Keratinocyte (primary cell): ENCODE results near the gene TGFBRAP1.

ENCODE experiments used
- CTCF ChIP-seq, 3 experiments: IDR thresholded peaks in 1 of 3; conservative IDR thresholded peaks in 1 of 3; optimal IDR thresholded peaks in 1 of 3; 2 replicates in 2 of 3; 3 replicates in 1 of 3; pipeline versions ENCODE3 to v1.5.1; 2011; ENCODE audit warnings: low read length in 3 of 3, mild to moderate bottlenecking in 3 of 3, moderate library complexity in 2 of 3, control low read depth in 1 of 3, inconsistent platforms in 1 of 3; ENCODE audit not compliant: insufficient read depth in 2 of 3; ENCODE audit errors: extremely low read depth in 1 of 3
- EZH2 ChIP-seq: IDR thresholded peaks from one replicate; pipeline ENCODE4 v1.6.1; 2012; ENCODE audit warnings: inconsistent platforms, mild to moderate bottlenecking, low read length, moderate library complexity

DNA sequence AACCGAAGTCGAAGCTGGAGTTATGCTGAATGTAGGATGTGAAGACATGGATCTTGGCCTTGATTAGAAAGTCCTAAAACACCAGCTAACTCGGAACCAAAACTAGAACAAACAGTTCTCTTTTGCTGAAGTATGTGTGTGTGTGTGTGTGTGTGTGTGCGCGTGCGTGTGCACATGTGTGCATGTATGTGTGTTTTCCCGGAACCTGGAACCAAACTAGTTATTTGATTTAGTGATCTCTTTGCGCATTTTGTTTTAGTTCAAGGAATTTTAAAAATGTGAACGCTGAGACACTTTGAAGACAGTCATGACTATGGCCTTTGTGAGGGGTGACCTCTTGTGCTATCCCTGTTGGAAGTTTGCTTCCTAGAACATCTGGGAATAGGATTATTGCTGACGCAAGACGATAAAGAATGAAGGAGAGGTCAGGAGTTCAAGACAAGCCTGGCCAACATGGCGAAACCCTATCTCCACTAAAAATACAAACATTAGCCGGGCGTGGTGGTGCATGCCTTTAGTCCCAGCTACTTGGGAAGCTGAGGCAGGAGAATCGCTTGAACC lies 45.5 kb upstream of the TGFBRAP1 start:
- no peak for TF ChIP-seq CTCF (optimal IDR thresholded peaks at IDR 0.05 in 1 of 3, IDR thresholded peaks at IDR 0.05 in 1 of 3, conservative IDR thresholded peaks at IDR 0.05 in 1 of 3; ENCODE audit: extremely low read depth in 1 of 3, insufficient read depth in 2 of 3, low read length in 3 of 3)
- TF ChIP-seq EZH2: no peak
